ENCODE results near the gene FFAR4.
A peak's percentile ranks its signal among the peaks of the same experiment; 100 is the strongest.
"Not testable (repeated sequence)": the region's sequence is repeated elsewhere in the genome, so short reads cannot be mapped to it uniquely, and the experiment has no call there.

The FFAR4 gene

DNA sequence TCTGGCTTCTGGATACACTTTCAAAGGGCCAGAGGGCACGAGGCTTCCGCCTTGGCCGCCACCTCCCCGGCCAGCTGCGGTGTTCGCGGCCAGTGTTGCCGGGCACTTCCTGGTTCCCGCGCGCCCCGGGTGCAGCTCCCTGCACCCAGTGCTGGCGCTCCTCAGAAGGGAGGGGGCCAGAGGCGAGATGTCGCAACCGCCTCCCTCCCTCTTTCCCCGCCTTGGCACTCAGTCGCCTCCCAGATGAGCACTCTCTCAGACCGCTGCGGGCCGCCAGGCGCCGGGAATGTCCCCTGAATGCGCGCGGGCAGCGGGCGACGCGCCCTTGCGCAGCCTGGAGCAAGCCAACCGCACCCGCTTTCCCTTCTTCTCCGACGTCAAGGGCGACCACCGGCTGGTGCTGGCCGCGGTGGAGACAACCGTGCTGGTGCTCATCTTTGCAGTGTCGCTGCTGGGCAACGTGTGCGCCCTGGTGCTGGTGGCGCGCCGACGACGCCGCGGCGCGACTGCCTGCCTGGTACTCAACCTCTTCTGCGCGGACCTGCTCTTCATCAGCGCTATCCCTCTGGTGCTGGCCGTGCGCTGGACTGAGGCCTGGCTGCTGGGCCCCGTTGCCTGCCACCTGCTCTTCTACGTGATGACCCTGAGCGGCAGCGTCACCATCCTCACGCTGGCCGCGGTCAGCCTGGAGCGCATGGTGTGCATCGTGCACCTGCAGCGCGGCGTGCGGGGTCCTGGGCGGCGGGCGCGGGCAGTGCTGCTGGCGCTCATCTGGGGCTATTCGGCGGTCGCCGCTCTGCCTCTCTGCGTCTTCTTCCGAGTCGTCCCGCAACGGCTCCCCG is at the start of gene FFAR4:
TSS of gene FFAR4 (plus strand) at position 231 of the 842 bp plus-strand sequence. CDS start at position 287, 56 bp downstream.
- no peak for DNase-seq (ENCODE audit: extremely low read depth in 1 of 2, low read depth in 1 of 2)

DNA sequence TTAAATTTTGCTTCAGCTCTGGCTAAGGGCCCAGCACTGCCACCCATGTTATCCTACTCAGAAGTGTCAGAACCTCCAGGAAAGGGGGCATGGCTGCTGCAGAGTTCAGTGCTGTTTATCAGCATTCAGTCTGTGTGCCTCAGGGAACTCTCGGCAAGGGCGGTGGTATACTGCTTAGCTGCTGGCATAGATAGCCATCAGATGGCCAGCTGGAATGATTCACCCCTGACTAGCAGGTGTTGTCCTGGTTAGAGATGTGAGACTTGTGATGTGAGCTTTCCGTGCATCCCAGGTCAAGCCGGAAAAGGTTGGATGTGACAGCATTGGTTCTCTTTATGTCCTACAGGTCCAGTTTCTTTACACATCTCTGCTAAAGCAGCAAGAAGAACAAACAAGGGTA is 47.9 kb upstream of the FFAR4 start:
- no peak for DNase-seq (ENCODE audit: extremely low read depth in 1 of 2, low read depth in 1 of 2)

- no peak for DNase-seq (ENCODE audit: extremely low read depth in 1 of 2, low read depth in 1 of 2)
Observed at GRCh38 chr10:93535293-93535692, 31.2 kb upstream of the FFAR4 start.

GRCh38 chr10:93540871-93541270 is 25.6 kb upstream of the FFAR4 start:
- not testable (repeated sequence) for DNase-seq (ENCODE audit: extremely low read depth in 1 of 2, low read depth in 1 of 2)

GRCh38 chr10:93541402-93542357 is 24.8 kb upstream of the FFAR4 start:
- DNase-seq (ENCODE audit: extremely low read depth in 1 of 2, low read depth in 1 of 2): no peak

DNA sequence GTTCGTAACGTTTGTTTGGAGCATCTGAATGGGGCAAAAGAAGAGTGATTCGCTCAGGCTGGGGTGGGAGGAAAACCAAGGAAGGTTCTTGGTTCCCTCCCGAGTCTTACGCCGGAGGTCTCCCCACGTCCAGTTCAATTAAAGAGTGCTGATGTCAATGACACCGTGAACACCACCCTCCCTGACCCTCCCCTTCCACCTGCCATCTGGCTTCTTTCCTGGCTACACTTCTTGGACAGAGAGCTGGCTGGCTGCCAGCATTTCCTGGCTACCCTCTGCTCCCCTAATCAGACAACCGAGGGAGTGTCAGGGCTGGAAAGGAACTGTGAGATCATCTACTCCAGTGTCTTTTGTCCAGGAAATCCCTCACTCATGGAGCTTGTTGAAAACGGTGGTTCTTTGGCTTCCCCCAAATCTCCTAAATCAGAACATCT is 24.1 kb upstream of the FFAR4 start:
- no peak for DNase-seq (ENCODE audit: extremely low read depth in 1 of 2, low read depth in 1 of 2)

DNA sequence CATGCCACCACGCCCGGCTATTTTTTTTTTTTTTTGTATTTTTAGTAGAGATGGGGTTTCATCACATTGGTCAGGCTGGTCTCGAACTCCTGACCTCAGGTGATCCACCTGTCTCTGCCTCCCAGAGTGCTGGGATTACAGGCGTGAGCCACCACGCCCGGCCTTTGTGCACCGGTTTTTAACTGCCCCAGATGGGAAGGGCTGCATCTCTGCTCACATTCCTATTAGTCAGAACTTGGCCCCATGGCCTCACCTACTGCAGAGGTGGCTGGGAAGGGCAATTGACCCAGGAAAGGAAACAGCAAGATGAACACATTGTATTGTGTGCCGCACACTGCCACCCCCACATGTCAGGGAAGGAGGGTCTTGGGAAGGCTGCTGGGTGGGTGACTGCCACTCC is 19.5 kb upstream of the FFAR4 start:
- DNase-seq (ENCODE audit: extremely low read depth in 1 of 2, low read depth in 1 of 2): not testable (repeated sequence)

- no peak for DNase-seq (ENCODE audit: extremely low read depth in 1 of 2, low read depth in 1 of 2)
Observed at GRCh38 chr10:93547522-93547921, 18.9 kb upstream of the FFAR4 start.

- DNase-seq (ENCODE audit: extremely low read depth in 1 of 2, low read depth in 1 of 2): no peak
Observed at GRCh38 chr10:93548376-93549071, 17.9 kb upstream of the FFAR4 start.

GRCh38 chr10:93550606-93551005 is 15.9 kb upstream of the FFAR4 start:
- DNase-seq (ENCODE audit: extremely low read depth in 1 of 2, low read depth in 1 of 2): no peak

GRCh38 chr10:93552780-93553179 is 13.7 kb upstream of the FFAR4 start:
- no peak for DNase-seq (ENCODE audit: extremely low read depth in 1 of 2, low read depth in 1 of 2)

GRCh38 chr10:93553482-93554315 is 12.8 kb upstream of the FFAR4 start:
- no peak for DNase-seq (ENCODE audit: extremely low read depth in 1 of 2, low read depth in 1 of 2)

DNA sequence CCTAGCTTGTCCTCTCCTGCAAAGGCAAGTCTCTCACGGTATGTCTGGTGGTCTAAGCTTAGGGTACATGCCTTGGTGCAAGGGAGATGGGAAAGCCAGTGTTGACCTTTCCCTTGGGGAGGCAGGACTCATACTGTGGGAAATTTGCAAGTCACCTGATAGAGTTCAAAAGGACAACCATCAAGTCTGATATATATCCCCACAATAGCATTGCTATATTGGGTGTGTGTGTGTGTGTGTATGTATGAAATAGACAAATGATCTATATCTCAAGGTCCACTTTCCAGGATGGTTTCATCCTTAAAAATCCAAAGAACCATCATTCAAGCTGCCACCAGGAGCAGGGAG is 12.2 kb upstream of the FFAR4 start:
- DNase-seq (ENCODE audit: extremely low read depth in 1 of 2, low read depth in 1 of 2): no peak

GRCh38 chr10:93554760-93555432 is 11.6 kb upstream of the FFAR4 start:
- DNase-seq (ENCODE audit: extremely low read depth in 1 of 2, low read depth in 1 of 2): peak in 1 of 2 donors; percentile 14

DNA sequence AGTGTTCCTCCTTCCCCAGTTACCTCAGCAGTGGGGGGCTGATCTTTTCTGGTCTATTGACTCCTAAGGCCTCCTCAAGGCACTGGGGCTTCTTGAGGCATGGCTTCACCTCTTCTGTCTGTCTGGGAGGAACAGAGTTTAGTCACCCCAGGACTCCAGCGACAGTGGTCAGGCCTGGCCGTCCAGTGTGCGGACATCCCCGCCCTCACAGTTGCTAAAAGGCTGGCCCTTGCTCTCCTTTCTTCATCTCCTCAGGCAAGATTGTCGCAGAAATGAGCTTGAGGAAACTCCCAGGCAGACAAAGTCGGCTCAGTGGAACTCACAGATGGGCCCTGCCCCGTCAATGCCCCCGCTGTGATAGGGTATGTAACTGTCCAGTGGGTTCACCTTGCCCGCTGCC is 7.0 kb upstream of the FFAR4 start:
- DNase-seq (ENCODE audit: extremely low read depth in 1 of 2, low read depth in 1 of 2): no peak

DNA sequence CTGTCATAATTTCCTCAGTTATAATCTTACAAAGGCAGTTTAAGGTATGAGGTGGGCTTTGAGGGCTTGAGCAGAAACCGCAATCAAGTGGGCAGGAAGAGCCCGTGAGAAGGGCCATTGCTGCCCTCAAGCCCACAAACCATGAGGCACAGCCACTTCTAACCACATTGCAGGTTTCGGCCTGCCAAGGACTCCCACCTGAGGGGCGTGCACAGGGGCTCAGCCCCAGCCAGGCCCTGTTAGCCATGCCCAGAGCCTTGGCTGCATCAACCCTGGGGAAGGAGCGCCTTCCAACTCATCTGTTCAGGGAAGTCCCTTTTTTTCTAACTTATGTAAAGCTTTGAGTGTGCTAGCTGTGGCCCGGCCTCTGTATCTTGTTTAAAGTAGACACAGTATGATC is 5.9 kb upstream of the FFAR4 start:
- no peak for DNase-seq (ENCODE audit: extremely low read depth in 1 of 2, low read depth in 1 of 2)

- DNase-seq (ENCODE audit: extremely low read depth in 1 of 2, low read depth in 1 of 2): no peak
Observed at GRCh38 chr10:93565446-93565845, 1.0 kb upstream of the FFAR4 start.

- DNase-seq (ENCODE audit: extremely low read depth in 1 of 2, low read depth in 1 of 2): no peak
Observed at GRCh38 chr10:93567277-93568104, 1.0 kb downstream of the FFAR4 start.

- DNase-seq (ENCODE audit: extremely low read depth in 1 of 2, low read depth in 1 of 2): no peak
Observed at GRCh38 chr10:93568105-93568390, 1.6 kb downstream of the FFAR4 start.

Data from activated CD8-positive, alpha-beta memory T cell treated with anti-CD3 and anti-CD28 coated beads for 1 hour (primary cell).